C4-2B (cell line): ENCODE data around the gene PDE4B.

Experiments used
- CTCF ChIP-seq: fragments of 450-650 bp; conservative IDR thresholded peaks from 2 replicates; pipeline ENCODE4 v1.5.1; 2017; ENCODE audit warnings: mild to moderate bottlenecking
- ZFX ChIP-seq: fragments of 450-650 bp; IDR thresholded peaks from 2 replicates; pipeline ENCODE4 v1.6.1; 2017

DNA sequence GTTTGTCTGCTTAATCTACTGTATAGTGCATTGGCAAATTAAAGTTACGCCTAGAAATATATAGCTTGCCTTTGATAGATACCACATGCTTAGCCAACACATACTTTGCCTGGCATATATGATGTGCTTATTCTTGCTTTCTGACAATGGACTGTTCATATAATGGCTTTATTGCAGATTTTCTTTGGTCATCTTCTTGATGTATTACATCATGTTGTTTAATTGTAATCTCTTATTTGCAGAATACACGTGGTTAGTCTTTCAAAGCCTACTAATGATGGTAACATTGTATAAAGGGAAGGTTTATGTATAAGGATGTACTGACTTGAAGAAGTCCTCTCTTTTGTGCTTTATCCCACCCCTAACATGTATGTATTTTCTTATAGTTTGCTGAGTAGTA is 201.5 kb downstream of the PDE4B start:
- TF ChIP-seq CTCF (no peak), ZFX (no peak)
